Hepatocyte (in vitro differentiated cells): Measurements from ENCODE around the gene TCN2. TPM values are rescaled to one million over a fixed set of nuclear protein-coding genes. Genes with fewer than 3 reads are reported as not detected.
"Not testable (repeated sequence)": the region's sequence is repeated elsewhere in the genome, so short reads cannot be mapped to it uniquely, and the experiment has no call there.

Source experiments
- DNase-seq: peaks from one replicate; pipeline ENCODE4 v3.0.0-alpha.2; 2016; ENCODE audit warnings: low spot score
- H2AFZ ChIP-seq: fragments of 200-600 bp; sonication (generic); 2 replicates; pipeline ENCODE4 v1.6.0; 2016; ENCODE audit warnings: antibody characterized with exemption, mild to moderate bottlenecking
- H3K27ac ChIP-seq: fragments of 200-600 bp; sonication (generic); 2 replicates; pipeline ENCODE4 v1.5.1; 2016; ENCODE audit warnings: mild to moderate bottlenecking
- H3K27me3 ChIP-seq: fragments of 200-600 bp; sonication (generic); 2 replicates; pipeline ENCODE4 v1.6.1; 2016
- H3K36me3 ChIP-seq: fragments of 200-600 bp; sonication (generic); replicated peaks from 2 replicates; pipeline ENCODE4 v1.5.1; 2016; ENCODE audit warnings: low read depth; ENCODE audit not compliant: insufficient read depth
- H3K4me1 ChIP-seq: fragments of 200-600 bp; sonication (generic); 2 replicates; pipeline ENCODE4 v1.5.1; 2016; ENCODE audit warnings: mild to moderate bottlenecking, moderate library complexity; ENCODE audit not compliant: insufficient read depth
- H3K4me2 ChIP-seq: fragments of 200-600 bp; sonication (generic); 2 replicates; pipeline ENCODE4 v1.6.0; 2016
- H3K4me3 ChIP-seq: fragments of 200-600 bp; sonication (generic); 2 replicates; pipeline ENCODE4 v1.5.1; 2016; ENCODE audit warnings: mild to moderate bottlenecking
- H3K79me2 ChIP-seq: fragments of 200-600 bp; sonication (generic); 2 replicates; pipeline ENCODE4 v1.6.0; 2017; ENCODE audit warnings: mild to moderate bottlenecking
- H3K9me2 ChIP-seq: fragments of 200-600 bp; sonication (generic); replicated peaks from 2 replicates; pipeline ENCODE4 v1.6.0; 2017; ENCODE audit warnings: mild to moderate bottlenecking; ENCODE audit not compliant: insufficient read depth
- H3K9me3 ChIP-seq: fragments of 200-600 bp; sonication (generic); 2 replicates; pipeline ENCODE4 v1.5.1; 2016; ENCODE audit warnings: low read depth, mild to moderate bottlenecking
- H4K20me1 ChIP-seq: fragments of 200-600 bp; sonication (generic); 2 replicates; pipeline ENCODE4 v1.6.0; 2016; ENCODE audit warnings: mild to moderate bottlenecking; ENCODE audit not compliant: insufficient read depth, poor library complexity, severe bottlenecking
- EZH2 ChIP-seq: fragments of 200-600 bp; sonication (generic); IDR thresholded peaks from 2 replicates; pipeline ENCODE4 v1.6.1; 2016; ENCODE audit warnings: antibody characterized with exemption, mild to moderate bottlenecking, borderline replicate concordance
- EZH2phosphoT487 ChIP-seq: fragments of 200-600 bp; sonication (generic); IDR thresholded peaks from one replicate; pipeline ENCODE4 v1.6.1; 2018; ENCODE audit warnings: antibody characterized with exemption, mild to moderate bottlenecking, low read depth, moderate library complexity; ENCODE audit not compliant: unreplicated experiment, severe bottlenecking
- WGBS: methylation state at CpG from one replicate; pipeline ENCODE4 v1.1.6; 2016; ENCODE audit warnings: low lambda C conversion rate; ENCODE audit errors: missing lambda C conversion rate; 5-methylcytosine and 5-hydroxymethylcytosine counted together
- polyA plus RNA-seq: library from polyadenylated mRNA; unstranded; fragments of >200 nt; fragmentation: Nextera tagmentation; extraction: Ambion mirVana; gene quantifications from 2 replicates; pipeline ENCODE4 v1.2.1, GENCODE V29; 2016
- total RNA-seq: library from RNA; depleted of rRNA; stranded (reverse); fragments of >200 nt; gene quantifications from 2 replicates; pipeline ENCODE4 v1.2.3, GENCODE V29; 2014
- TF ChIP-seq, protein P1 (sequence below): fragments of 200-600 bp; sonication (generic); IDR thresholded peaks from 2 replicates; pipeline ENCODE4 v1.5.1; 2016; ENCODE audit warnings: antibody characterized with exemption, mild to moderate bottlenecking; ENCODE audit not compliant: poor library complexity

Gene TCN2
- total and polyA plus RNA-seq, 2 experiments from 2014 or later = 28.8 to 39.3 TPM

DNA sequence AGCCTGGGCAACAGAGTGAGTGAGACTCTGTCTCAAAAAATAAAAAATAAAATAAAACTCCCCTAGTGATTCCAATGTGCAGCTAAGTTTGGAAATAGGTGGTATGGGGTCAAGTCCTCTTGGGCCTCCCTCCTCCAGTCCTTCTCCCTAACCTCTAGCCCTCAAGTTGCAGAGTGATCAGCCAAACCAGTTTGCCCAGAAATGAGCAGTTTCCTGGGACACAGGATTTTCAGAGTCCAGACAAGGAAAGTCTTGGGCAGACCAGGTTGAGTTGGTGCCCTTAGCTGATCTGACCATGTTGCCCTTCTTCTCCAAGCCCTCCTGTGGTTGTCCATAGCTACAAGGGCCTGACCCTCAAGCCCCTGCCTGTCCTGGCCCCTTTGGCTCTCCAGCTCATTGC, 7.9 kb downstream of the TCN2 start:
- H3K27me3 ChIP-seq = no peaks in the 10 kb centered on the region
- DNase-seq = no peak
- no peaks in the 10 kb centered on the region for H3K36me3 ChIP-seq
- no peak overlapping the region for H3K4me3 ChIP-seq
- H3K9me3 ChIP-seq = no peaks in the 10 kb centered on the region
- H3K27ac ChIP-seq = no peak overlapping the region
- no peaks in the 10 kb centered on the region for H4K20me1 ChIP-seq
- H3K4me1 ChIP-seq = peaks cover under 1% of the 10 kb centered on the region
- no peak overlapping the region for H2AFZ ChIP-seq
- no peaks in the 10 kb centered on the region for H3K9me2 ChIP-seq
- no peaks in the 10 kb centered on the region for H3K79me2 ChIP-seq
- no peak overlapping the region for H3K4me2 ChIP-seq
- TF ChIP-seq EZH2 (no peak), EZH2phosphoT487 (no peak)
- TF ChIP-seq, protein P1, sequence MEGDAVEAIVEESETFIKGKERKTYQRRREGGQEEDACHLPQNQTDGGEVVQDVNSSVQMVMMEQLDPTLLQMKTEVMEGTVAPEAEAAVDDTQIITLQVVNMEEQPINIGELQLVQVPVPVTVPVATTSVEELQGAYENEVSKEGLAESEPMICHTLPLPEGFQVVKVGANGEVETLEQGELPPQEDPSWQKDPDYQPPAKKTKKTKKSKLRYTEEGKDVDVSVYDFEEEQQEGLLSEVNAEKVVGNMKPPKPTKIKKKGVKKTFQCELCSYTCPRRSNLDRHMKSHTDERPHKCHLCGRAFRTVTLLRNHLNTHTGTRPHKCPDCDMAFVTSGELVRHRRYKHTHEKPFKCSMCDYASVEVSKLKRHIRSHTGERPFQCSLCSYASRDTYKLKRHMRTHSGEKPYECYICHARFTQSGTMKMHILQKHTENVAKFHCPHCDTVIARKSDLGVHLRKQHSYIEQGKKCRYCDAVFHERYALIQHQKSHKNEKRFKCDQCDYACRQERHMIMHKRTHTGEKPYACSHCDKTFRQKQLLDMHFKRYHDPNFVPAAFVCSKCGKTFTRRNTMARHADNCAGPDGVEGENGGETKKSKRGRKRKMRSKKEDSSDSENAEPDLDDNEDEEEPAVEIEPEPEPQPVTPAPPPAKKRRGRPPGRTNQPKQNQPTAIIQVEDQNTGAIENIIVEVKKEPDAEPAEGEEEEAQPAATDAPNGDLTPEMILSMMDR = no peak

DNA sequence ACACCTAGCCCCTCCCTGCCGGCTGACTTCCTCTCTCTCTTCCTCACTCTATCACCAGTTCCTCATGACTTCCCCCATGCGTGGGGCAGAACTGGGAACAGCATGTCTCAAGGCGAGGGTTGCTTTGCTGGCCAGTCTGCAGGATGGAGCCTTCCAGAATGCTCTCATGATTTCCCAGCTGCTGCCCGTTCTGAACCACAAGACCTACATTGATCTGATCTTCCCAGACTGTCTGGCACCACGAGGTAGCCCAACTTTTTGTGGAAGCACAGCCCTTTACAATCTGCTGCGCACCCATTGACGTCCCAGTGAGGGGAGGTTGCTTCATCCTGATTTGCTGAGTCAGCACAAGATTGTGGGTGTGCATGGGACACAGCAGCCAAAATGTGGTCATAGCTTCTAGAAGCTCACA, 8.6 kb downstream of the TCN2 start:
- Histone ChIP-seq H3K9me3 (no peaks in the 10 kb centered on the region), H3K79me2 (no peaks in the 10 kb centered on the region), H3K27me3 (no peaks in the 10 kb centered on the region), H3K9me2 (no peaks in the 10 kb centered on the region), H4K20me1 (no peaks in the 10 kb centered on the region), H2AFZ (no peak overlapping the region), H3K4me1 (no peaks in the 10 kb centered on the region), H3K27ac (no peak overlapping the region), H3K36me3 (no peaks in the 10 kb centered on the region), H3K4me3 (no peak overlapping the region), H3K4me2 (no peak overlapping the region)
- no peak for DNase-seq
- TF ChIP-seq EZH2phosphoT487 (no peak), EZH2 (no peak)
- TF ChIP-seq, protein P1 = no peak
- WGBS = 83% methylated on average over 7 of the region's 7 CpGs

DNA sequence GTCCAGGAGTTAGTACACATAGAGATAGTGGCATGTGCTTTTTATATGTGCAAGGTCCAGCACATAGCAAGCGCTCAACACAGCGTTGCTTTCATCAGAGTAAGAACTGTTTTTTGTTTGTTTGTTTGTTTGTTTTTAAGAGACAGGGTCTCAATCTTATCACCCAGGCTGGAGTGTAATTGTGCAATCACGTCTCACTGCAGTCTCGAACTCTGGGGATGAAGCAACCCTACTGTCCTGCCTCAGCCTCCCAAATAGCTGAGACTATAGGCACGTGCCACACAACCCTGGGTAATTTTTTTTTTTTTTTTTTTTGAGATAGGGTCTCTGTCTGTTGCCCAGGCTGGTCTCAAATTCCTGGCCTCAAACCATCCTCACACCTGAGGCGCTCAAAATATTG, 10.8 kb downstream of the TCN2 start:
- Histone ChIP-seq H2AFZ (no peak overlapping the region), H3K27me3 (no peaks in the 10 kb centered on the region), H3K9me2 (no peaks in the 10 kb centered on the region), H3K4me2 (no peak overlapping the region), H3K9me3 (no peaks in the 10 kb centered on the region), H3K27ac (no peak overlapping the region), H4K20me1 (no peaks in the 10 kb centered on the region), H3K36me3 (no peaks in the 10 kb centered on the region), H3K79me2 (no peaks in the 10 kb centered on the region), H3K4me1 (no peaks in the 10 kb centered on the region), H3K4me3 (no peak overlapping the region)
- 91% methylated on average over 6 of the region's 6 CpGs for WGBS
- TF ChIP-seq, protein P1 = no peak
- TF ChIP-seq EZH2phosphoT487 (no peak), EZH2 (no peak)
- DNase-seq = no peak

DNA sequence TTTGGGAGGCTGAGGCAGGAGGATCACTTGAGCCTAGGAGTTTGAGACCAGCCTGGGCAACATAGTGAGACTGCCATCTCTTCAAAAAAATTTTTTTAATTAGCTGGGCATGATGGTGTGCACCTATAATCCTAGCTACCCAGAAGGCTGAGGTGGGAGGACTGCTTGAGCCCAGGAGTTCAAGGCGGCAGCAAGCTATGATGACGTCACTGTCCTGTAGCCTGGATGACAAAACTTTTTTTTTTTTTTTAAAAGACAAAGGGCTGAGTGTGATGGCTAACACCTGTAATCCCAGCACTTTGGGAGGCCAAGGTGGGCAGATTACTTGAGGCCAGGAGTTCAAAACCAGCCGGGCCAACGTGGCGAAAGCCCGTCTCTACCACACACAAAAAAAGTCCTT, 12.9 kb downstream of the TCN2 start:
- not testable (repeated sequence) for H3K4me3 ChIP-seq, H3K79me2 ChIP-seq, H3K36me3 ChIP-seq, H4K20me1 ChIP-seq, H2AFZ ChIP-seq, H3K9me3 ChIP-seq, H3K27me3 ChIP-seq, H3K4me1 ChIP-seq, H3K4me2 ChIP-seq, H3K9me2 ChIP-seq, DNase-seq, H3K27ac ChIP-seq
- WGBS = 91% methylated on average over 6 of the region's 6 CpGs
